Gastrocnemius medialis (tissue), 4 donors: ENCODE data around the gene RXRG. TPM values are rescaled to one million over a fixed set of nuclear protein-coding genes. Genes with fewer than 3 reads are reported as not detected.

Experiments
- ATAC-seq, 2 donors: fragments of 150-250 bp; one replicate each; pipeline ENCODE4 v1.9.1; 2016
- DNase-seq, 2 donors: peaks; one replicate each; pipeline ENCODE4 v3.0.0-alpha.2; 2019
- H3K27ac ChIP-seq, 4 donors: fragments of 200-600 bp; sonication (generic); 1 replicate in 1 of 4; 2 replicates in 3 of 4; pipeline ENCODE4 v1.5.1; 2016 to 2018; ENCODE audit warnings: mild to moderate bottlenecking in 2 of 4, moderate library complexity in 1 of 4
- H3K27me3 ChIP-seq, 3 donors: fragments of 200-600 bp; sonication (generic) in 2 of 3; 1 replicate in 1 of 3; 2 replicates in 2 of 3; pipeline versions ENCODE4 v1.5.1 to v1.6.0; 2016 to 2019; ENCODE audit warnings: mild to moderate bottlenecking in 1 of 3, moderate library complexity in 1 of 3
- H3K36me3 ChIP-seq, 2 donors: fragments of 200-600 bp; sonication (generic) in 1 of 2; one replicate each; pipeline ENCODE4 v1.5.1; 2017 to 2018
- H3K4me1 ChIP-seq, 2 donors: fragments of 200-600 bp; sonication (generic) in 1 of 2; one replicate each; pipeline ENCODE4 v1.5.1; 2016 to 2017; ENCODE audit warnings: mild to moderate bottlenecking in 2 of 2
- H3K4me3 ChIP-seq, 4 donors: fragments of 200-600 bp; sonication (generic) in 3 of 4; 1 replicate in 1 of 4; 2 replicates in 3 of 4; pipeline ENCODE4 v1.5.1; 2016 to 2019; ENCODE audit warnings: mild to moderate bottlenecking in 2 of 4
- H3K9me3 ChIP-seq, 3 donors: fragments of 200-600 bp; sonication (generic) in 2 of 3; 1 replicate in 1 of 3; 2 replicates in 2 of 3; pipeline ENCODE4 v1.5.1; 2016 to 2019
- CTCF ChIP-seq, 5 experiments: fragments of 450-650 bp in 3 of 5; fragments of 200-600 bp in 2 of 5; sonication (generic) in 2 of 5; IDR thresholded peaks in 4 of 5; conservative IDR thresholded peaks in 1 of 5; 1 replicate in 4 of 5; 2 replicates in 1 of 5; pipeline ENCODE4 v1.5.1; 2016 to 2019; ENCODE audit warnings: antibody characterized with exemption in 5 of 5, mild to moderate bottlenecking in 3 of 5, moderate library complexity in 3 of 5
- POLR2A ChIP-seq, 2 donors: fragments of 450-650 bp; IDR thresholded peaks; one replicate each; pipeline ENCODE4 v1.6.1; 2017; ENCODE audit warnings: antibody characterized with exemption in 2 of 2, mild to moderate bottlenecking in 2 of 2, moderate library complexity in 2 of 2
- in situ Hi-C, 4 donors: fragments of 200-750 bp; cut with MboI; loops; one replicate each; pipeline versions ENCODE4 v1.15.0 to v1.8.0; 2017; ENCODE audit warnings: low sequenced_read_pairs in 4 of 4
- intact Hi-C: fragments of 100-400 bp; cut with DNase I; formaldehyde crosslinking; loops from one replicate; pipeline ENCODE4 v1.15.1; 2023; ENCODE audit warnings: low total_unique reads
- total RNA-seq, 4 donors: library from RNA; depleted of rRNA; stranded (reverse); fragments of >200 nt; gene quantifications; one replicate each; pipeline versions ENCODE4 v1.1.0 to v1.2.3, GENCODE V29; 2016

Gene RXRG
- total RNA-seq, 4 donors from 2014 or later, result 4.2 to 15.9 (median 6.0) TPM

- TF ChIP-seq CTCF (IDR thresholded peaks at IDR 0.05 in 4 of 5, conservative IDR thresholded peaks at IDR 0.05 in 1 of 5), result no peak
- Histone ChIP-seq H3K4me1 (peaks cover 8 to 12% of the 10 kb centered on the region in 2 donors), H3K36me3 (no peaks in the 10 kb centered on the region), H3K27me3 (no peaks in the 10 kb centered on the region), H3K27ac (no peak overlapping the region), H3K4me3 (no peak overlapping the region), H3K9me3 (no peaks in the 10 kb centered on the region)
- intact Hi-C loops (loop anchor here (10.0 kb wide), 1 partner anchor 437 kb away; the partner anchor contains the start of gene UCK2), in situ Hi-C loops (loop anchor here in 2 of 4 donors (10.0 to 25.0 kb wide), 2 partner anchors 375 to 527 kb away; partner anchors contain the start of gene TMCO1 (in 1 of the 2))
- DNase-seq, result no peak
- ATAC-seq, result no peak
These were observed 57.4 kb downstream of the RXRG start for GRCh38 chr1:165387505-165387904.

- ATAC-seq, result no peak
- Histone ChIP-seq H3K27ac (peak overlapping the region; percentile 56 to 73 (median 62)), H3K36me3 (no peaks in the 10 kb centered on the region), H3K4me1 (peaks cover 8 to 12% of the 10 kb centered on the region in 2 donors), H3K9me3 (no peaks in the 10 kb centered on the region), H3K27me3 (no peaks in the 10 kb centered on the region), H3K4me3 (no peak overlapping the region)
- intact Hi-C loops (loop anchor here (10.0 kb wide), 1 partner anchor 441 kb away; the partner anchor contains the start of gene UCK2), in situ Hi-C loops (loop anchor here in 2 of 4 donors (10.0 to 25.0 kb wide), 2 partner anchors 378 to 531 kb away; partner anchors contain the start of gene TMCO1 (in 1 of the 2))
- TF ChIP-seq POLR2A (IDR thresholded peaks at IDR 0.05) (no peak), CTCF (IDR thresholded peaks at IDR 0.05 in 4 of 5, conservative IDR thresholded peaks at IDR 0.05 in 1 of 5) (no peak)
- no peak for DNase-seq
These were observed 61.1 kb downstream of the RXRG start for GRCh38 chr1:165383599-165384405.

- Histone ChIP-seq H3K4me3 (no peak overlapping the region), H3K27me3 (no peaks in the 10 kb centered on the region), H3K9me3 (no peaks in the 10 kb centered on the region), H3K27ac (peak overlapping the region; percentile 59 to 73 (median 66)), H3K36me3 (no peaks in the 10 kb centered on the region), H3K4me1 (peaks cover 8 to 12% of the 10 kb centered on the region in 2 donors)
- intact Hi-C loops (loop anchor here (10.0 kb wide), 1 partner anchor 442 kb away; the partner anchor contains the start of gene UCK2), in situ Hi-C loops (loop anchor here in 2 of 4 donors (10.0 to 25.0 kb wide), 2 partner anchors 379 to 532 kb away; partner anchors contain the start of gene TMCO1 (in 1 of the 2))
- peak; percentile 98 to 99 for ATAC-seq
- peak; percentile 88 to 90 for DNase-seq
- TF ChIP-seq CTCF (IDR thresholded peaks at IDR 0.05 in 4 of 5, conservative IDR thresholded peaks at IDR 0.05 in 1 of 5) (no peak), POLR2A (IDR thresholded peaks at IDR 0.05) (no peak)
These were observed 61.9 kb downstream of the RXRG start for GRCh38 chr1:165383067-165383466.

DNA sequence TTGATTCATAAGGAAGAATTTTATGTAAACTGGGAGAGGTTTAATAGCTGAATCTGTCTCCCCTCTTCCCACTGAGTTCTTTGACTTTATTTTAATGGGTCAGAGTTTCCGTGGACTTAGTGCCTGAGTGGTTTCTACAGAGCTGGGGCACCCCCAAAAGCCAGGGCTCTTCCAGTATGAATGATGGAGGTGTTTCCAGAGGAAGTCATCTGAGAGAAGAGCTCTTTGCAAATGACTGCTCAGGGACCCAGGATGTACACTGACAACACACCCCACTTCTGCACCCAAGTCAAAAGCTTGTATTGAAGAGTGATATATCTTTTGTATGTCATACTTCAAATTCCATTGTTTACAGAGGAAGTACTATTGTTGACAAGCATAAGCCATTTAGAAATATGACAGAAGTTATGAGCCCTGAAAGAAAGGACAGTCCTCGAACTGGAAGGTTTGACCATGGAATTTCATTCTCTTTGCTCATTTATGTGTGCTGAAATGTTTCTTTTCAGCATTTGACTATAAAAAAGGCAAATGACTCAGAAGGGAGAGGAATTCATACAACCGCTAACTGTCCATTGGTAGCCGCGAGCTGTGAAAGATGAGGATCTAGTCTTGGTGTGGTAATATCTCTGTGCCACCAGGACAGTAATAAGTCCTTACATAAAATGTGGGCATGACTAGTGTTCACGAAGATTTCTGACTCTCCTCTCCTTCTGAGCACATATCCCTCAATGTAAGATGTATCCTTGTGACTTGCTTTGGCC lies 63.0 kb downstream of the RXRG start:
- DNase-seq (no peak), ATAC-seq (no peak)
- TF ChIP-seq CTCF (IDR thresholded peaks at IDR 0.05 in 4 of 5, conservative IDR thresholded peaks at IDR 0.05 in 1 of 5), result no peak
- no peak for TF ChIP-seq POLR2A (IDR thresholded peaks at IDR 0.05)
- Histone ChIP-seq H3K4me1 (peaks cover 9 to 12% of the 10 kb centered on the region in 2 donors), H3K4me3 (no peak overlapping the region), H3K27ac (peak overlapping the region in 1 of 4 donors; percentile 45), H3K9me3 (no peaks in the 10 kb centered on the region), H3K36me3 (no peaks in the 10 kb centered on the region), H3K27me3 (no peaks in the 10 kb centered on the region)
- intact Hi-C loops (loop anchor here (10.0 kb wide), 1 partner anchor 443 kb away; the partner anchor contains the start of gene UCK2), in situ Hi-C loops (loop anchor here in 2 of 4 donors (10.0 to 25.0 kb wide), 2 partner anchors 380 to 533 kb away; partner anchors contain the start of gene TMCO1 (in 1 of the 2))
